Stimulated activated CD8-positive, alpha-beta memory T cell treated with anti-CD3 and anti-CD28 coated beads, Interleukin-4, amount 100 ng/mL, for 4 hours (primary cell): ENCODE results near the gene ABCG2.
"Not testable (repeated sequence)": the region's sequence is repeated elsewhere in the genome, so short reads cannot be mapped to it uniquely, and the experiment has no call there.

ENCODE experiments used
- DNase-seq, 2 donors: peaks; one replicate each; pipeline ENCODE4 v3.0.0-alpha.2; 2020; ENCODE audit warnings: low read depth in 2 of 2, low spot score in 1 of 2

ABCG2 gene

GRCh38 chr4:88169298-88169697 is 10.9 kb upstream of the ABCG2 start:
- no peak for DNase-seq

GRCh38 chr4:88166608-88167007 is 8.2 kb upstream of the ABCG2 start:
- DNase-seq = no peak

GRCh38 chr4:88163336-88163735 is 4.9 kb upstream of the ABCG2 start:
- no peak for DNase-seq

GRCh38 chr4:88162626-88163025 is 4.2 kb upstream of the ABCG2 start:
- no peak for DNase-seq

- DNase-seq = no peak
These were observed 838 bp upstream of the ABCG2 start for GRCh38 chr4:88159229-88159725.

- no peak for DNase-seq
These were observed 376 bp downstream of the ABCG2 start for GRCh38 chr4:88158038-88158488.

- DNase-seq = not testable (repeated sequence)
These were observed 6.1 kb downstream of the ABCG2 start for GRCh38 chr4:88152331-88152730.

- DNase-seq = no peak
These were observed 9.9 kb downstream of the ABCG2 start for GRCh38 chr4:88148560-88148959.

GRCh38 chr4:88147799-88148217 is 10.6 kb downstream of the ABCG2 start:
- no peak for DNase-seq

- no peak for DNase-seq
These were observed 11.5 kb downstream of the ABCG2 start for GRCh38 chr4:88146891-88147290.

GRCh38 chr4:88144866-88145300 is 13.6 kb downstream of the ABCG2 start:
- no peak for DNase-seq

- no peak for DNase-seq
These were observed 14.4 kb downstream of the ABCG2 start for GRCh38 chr4:88144048-88144447.

GRCh38 chr4:88143504-88143903 is 14.9 kb downstream of the ABCG2 start:
- no peak for DNase-seq

- DNase-seq = no peak
These were observed 19.9 kb downstream of the ABCG2 start for GRCh38 chr4:88138561-88138960.

GRCh38 chr4:88137112-88137511 is 21.3 kb downstream of the ABCG2 start:
- DNase-seq = no peak

- no peak for DNase-seq
These were observed 22.2 kb downstream of the ABCG2 start for GRCh38 chr4:88136249-88136648.

- no peak for DNase-seq
These were observed 23.1 kb downstream of the ABCG2 start for GRCh38 chr4:88135356-88135663.

GRCh38 chr4:88134536-88135355 is 23.7 kb downstream of the ABCG2 start:
- no peak for DNase-seq

GRCh38 chr4:88134111-88134510 is 24.3 kb downstream of the ABCG2 start:
- no peak for DNase-seq

- no peak for DNase-seq
These were observed 27.7 kb downstream of the ABCG2 start for GRCh38 chr4:88130544-88131305.

- no peak for DNase-seq
These were observed 28.4 kb downstream of the ABCG2 start for GRCh38 chr4:88130003-88130402.

- DNase-seq = not testable (repeated sequence)
These were observed 36.2 kb downstream of the ABCG2 start for GRCh38 chr4:88122260-88122659.
